Neural cell (in vitro differentiated cells): ENCODE data around the gene TUBG1. TPM values are rescaled to one million over a fixed set of nuclear protein-coding genes. Genes with fewer than 3 reads are reported as not detected.

ENCODE experiments used
- H2AFZ ChIP-seq: fragments of 200-600, 300-800 bp; sonication (generic), shearing (Covaris generic); 2 replicates; pipeline ENCODE4 v1.6.0; 2014; ENCODE audit warnings: low read depth, mild to moderate bottlenecking, antibody characterized with exemption, low read length, moderate library complexity
- H3F3A ChIP-seq: fragments of 200-600 bp; shearing (Covaris generic); 2 replicates; pipeline ENCODE4 v1.6.1; 2016; ENCODE audit warnings: mild to moderate bottlenecking, moderate library complexity, mixed read lengths, antibody characterized with exemption, low read length; ENCODE audit not compliant: insufficient read depth, poor library complexity, severe bottlenecking
- H3K27ac ChIP-seq: fragments of 200-600, 300-800 bp; sonication (generic), shearing (Covaris generic); 2 replicates; pipeline ENCODE4 v1.5.1; 2014; ENCODE audit warnings: mild to moderate bottlenecking, low read length, moderate library complexity
- H3K27me3 ChIP-seq: fragments of 300-800, 200-600 bp; sonication (generic), shearing (Covaris generic); 2 replicates; pipeline ENCODE4 v1.6.0; 2014; ENCODE audit warnings: mild to moderate bottlenecking, low read depth, low read length, moderate library complexity; ENCODE audit not compliant: insufficient read depth
- H3K36me3 ChIP-seq: fragments of 300-800, 200-600 bp; sonication (generic), shearing (Covaris generic); 2 replicates; pipeline ENCODE4 v1.5.1; 2014; ENCODE audit warnings: mild to moderate bottlenecking, antibody characterized with exemption, low read length, moderate library complexity; ENCODE audit not compliant: insufficient read depth
- H3K4me2 ChIP-seq: fragments of 300-800, 200-600 bp; sonication (generic), shearing (Covaris generic); 2 replicates; pipeline ENCODE4 v1.6.0; 2014; ENCODE audit warnings: mild to moderate bottlenecking, low read length
- H3K4me3 ChIP-seq: fragments of 300-800, 200-600 bp; sonication (generic), shearing (Covaris generic); 2 replicates; pipeline ENCODE4 v1.5.1; 2014; ENCODE audit warnings: mild to moderate bottlenecking, low read length, moderate library complexity
- H3K79me2 ChIP-seq: fragments of 200-600 bp; shearing (Covaris generic); replicated peaks from 2 replicates; pipeline ENCODE4 v1.6.0; 2014; ENCODE audit warnings: mild to moderate bottlenecking, low read length, moderate library complexity; ENCODE audit not compliant: insufficient read depth
- H3K9ac ChIP-seq: fragments of 300-800, 200-600 bp; sonication (generic), shearing (Covaris generic); 2 replicates; pipeline ENCODE4 v1.6.1; 2016; ENCODE audit warnings: mild to moderate bottlenecking, low read length, mixed read lengths
- H3K9me2 ChIP-seq: fragments of 200-600 bp; shearing (Covaris generic); 2 replicates; pipeline ENCODE4 v1.6.1; 2016; ENCODE audit warnings: mild to moderate bottlenecking, low read length, mixed read lengths; ENCODE audit not compliant: insufficient read depth
- H3K9me3 ChIP-seq: fragments of 200-600, 300-800 bp; sonication (generic), shearing (Covaris generic); 2 replicates; pipeline ENCODE4 v1.6.1; 2016; ENCODE audit warnings: mild to moderate bottlenecking, mixed run types, low read length, moderate library complexity, mixed read lengths
- H4K20me1 ChIP-seq: fragments of 200-600 bp; shearing (Covaris generic); 2 replicates; pipeline ENCODE4 v1.6.1; 2016; ENCODE audit warnings: mild to moderate bottlenecking, mixed run types; ENCODE audit not compliant: insufficient read depth
- CTCF ChIP-seq: fragments of 450-650 bp; IDR thresholded peaks from 2 replicates; pipeline ENCODE4 v1.5.1; 2014; ENCODE audit warnings: antibody characterized with exemption, mild to moderate bottlenecking, moderate library complexity; ENCODE audit not compliant: poor library complexity, severe bottlenecking
- EP300 ChIP-seq: fragments of 450-650 bp; conservative IDR thresholded peaks from 2 replicates; pipeline ENCODE4 v1.6.1; 2014; ENCODE audit warnings: antibody characterized with exemption, mild to moderate bottlenecking, moderate library complexity; ENCODE audit not compliant: poor library complexity, severe bottlenecking
- EZH2 ChIP-seq: fragments of 200-600, 300-800 bp; shearing (Covaris generic), sonication (generic); IDR thresholded peaks from 2 replicates; pipeline ENCODE4 v1.6.1; 2014; ENCODE audit warnings: antibody characterized with exemption, low read length, borderline replicate concordance, mild to moderate bottlenecking; ENCODE audit not compliant: insufficient read depth, poor library complexity, severe bottlenecking
- MXI1 ChIP-seq: fragments of 450-650 bp; conservative IDR thresholded peaks from 2 replicates; pipeline ENCODE4 v1.6.1; 2014; ENCODE audit warnings: antibody characterized with exemption, mild to moderate bottlenecking; ENCODE audit not compliant: poor library complexity, severe bottlenecking
- POLR2AphosphoS5 ChIP-seq: IDR thresholded peaks from 2 replicates; pipeline ENCODE4 v1.6.1; 2012
- RAD21 ChIP-seq: fragments of 450-650 bp; conservative IDR thresholded peaks from 2 replicates; pipeline ENCODE4 v1.6.1; 2014; ENCODE audit warnings: antibody characterized with exemption, mild to moderate bottlenecking, moderate library complexity
- REST ChIP-seq: IDR thresholded peaks from 2 replicates; pipeline ENCODE4 v1.6.1; 2012; ENCODE audit warnings: borderline replicate concordance
- SMC3 ChIP-seq: fragments of 450-650 bp; conservative IDR thresholded peaks from 2 replicates; pipeline ENCODE4 v1.6.1; 2014; ENCODE audit warnings: antibody characterized with exemption, mild to moderate bottlenecking, moderate library complexity; ENCODE audit not compliant: poor library complexity
- TAF1 ChIP-seq: IDR thresholded peaks from 2 replicates; pipeline ENCODE4 v1.6.1; 2012; ENCODE audit warnings: low read depth
- polyA plus RNA-seq: library from polyadenylated mRNA; depleted of rRNA; stranded (reverse); fragments of >200 nt; gene quantifications from 2 replicates; pipeline ENCODE4 v1.2.3, GENCODE V29; 2014

The TUBG1 gene
- polyA plus RNA-seq, 1 donor from 2014 or later, result 14.2 TPM

GRCh38 chr17:42623271-42623670, 13.8 kb downstream of the TUBG1 start:
- H3K9me3 ChIP-seq, result no peaks in the 10 kb centered on the region
- no peak for TF ChIP-seq TAF1
- TF ChIP-seq REST, result no peak
- no peak for TF ChIP-seq MXI1
- no peak for TF ChIP-seq RAD21
- no peak for TF ChIP-seq SMC3
- no peak for TF ChIP-seq EZH2
- no peak for TF ChIP-seq POLR2AphosphoS5
- TF ChIP-seq EP300, result no peak
- TF ChIP-seq CTCF, result no peak
- H3K9ac ChIP-seq, result no peak overlapping the region
- H3K36me3 ChIP-seq, result no peaks in the 10 kb centered on the region
- no peaks in the 10 kb centered on the region for H3K79me2 ChIP-seq
- no peak overlapping the region for H2AFZ ChIP-seq
- H3K27me3 ChIP-seq, result no peaks in the 10 kb centered on the region
- H4K20me1 ChIP-seq, result no peaks in the 10 kb centered on the region
- H3K4me2 ChIP-seq, result no peak overlapping the region
- H3K9me2 ChIP-seq, result no peaks in the 10 kb centered on the region
- no peaks in the 10 kb centered on the region for H3F3A ChIP-seq
- no peak overlapping the region for H3K27ac ChIP-seq
- H3K4me3 ChIP-seq, result no peak overlapping the region

GRCh38 chr17:42623732-42624596, 14.5 kb downstream of the TUBG1 start:
- no peak overlapping the region for H3K4me2 ChIP-seq
- no peaks in the 10 kb centered on the region for H3F3A ChIP-seq
- H2AFZ ChIP-seq, result no peak overlapping the region
- no peaks in the 10 kb centered on the region for H3K9me3 ChIP-seq
- no peaks in the 10 kb centered on the region for H3K9me2 ChIP-seq
- no peaks in the 10 kb centered on the region for H3K79me2 ChIP-seq
- TF ChIP-seq POLR2AphosphoS5 (no peak), MXI1 (no peak), TAF1 (no peak), CTCF (no peak), SMC3 (no peak), EP300 (no peak), REST (no peak), RAD21 (no peak), EZH2 (no peak)
- no peak overlapping the region for H3K9ac ChIP-seq
- no peak overlapping the region for H3K4me3 ChIP-seq
- H3K27ac ChIP-seq, result no peak overlapping the region
- no peaks in the 10 kb centered on the region for H4K20me1 ChIP-seq
- no peaks in the 10 kb centered on the region for H3K27me3 ChIP-seq
- H3K36me3 ChIP-seq, result no peaks in the 10 kb centered on the region
